Uterus (tissue), 2 donors: ENCODE data around the gene GNGT2.

Experiments used
- CTCF ChIP-seq, 4 experiments: fragments of 200-600 bp in 2 of 4; fragments of 450-650 bp in 2 of 4; sonication (generic) in 2 of 4; IDR thresholded peaks; one replicate each; pipeline ENCODE4 v1.5.1; 2016 to 2019; ENCODE audit warnings: antibody characterized with exemption in 4 of 4, mild to moderate bottlenecking in 2 of 4, moderate library complexity in 1 of 4
- POLR2A ChIP-seq, 2 donors: fragments of 450-650 bp; IDR thresholded peaks; one replicate each; pipeline ENCODE4 v1.6.1; 2016; ENCODE audit warnings: antibody characterized with exemption in 2 of 2, mild to moderate bottlenecking in 1 of 2, moderate library complexity in 1 of 2

GRCh38 chr17:49242813-49243212, 32.4 kb upstream of the GNGT2 start:
- TF ChIP-seq POLR2A (IDR thresholded peaks at IDR 0.05) = no peak
- TF ChIP-seq CTCF (IDR thresholded peaks at IDR 0.05) = no peak
